Sigmoid colon (tissue), 4 donors: ENCODE measurements around the gene COL6A2.

ENCODE experiments used
- CTCF ChIP-seq, 4 experiments: fragments of 450-650 bp in 3 of 4; fragments of 200-600 bp in 1 of 4; IDR thresholded peaks; one replicate each; pipeline ENCODE4 v1.5.1; 2016 to 2019; ENCODE audit warnings: antibody characterized with exemption in 4 of 4, mild to moderate bottlenecking in 3 of 4, moderate library complexity in 2 of 4
- EP300 ChIP-seq, 4 donors: sonication (generic); formaldehyde crosslinking; IDR thresholded peaks; one replicate each; pipeline ENCODE4 v1.6.1; 2017; ENCODE audit warnings: antibody characterized with exemption in 4 of 4
- POLR2A ChIP-seq, 2 donors: fragments of 450-650 bp; IDR thresholded peaks; one replicate each; pipeline ENCODE4 v1.6.1; 2016; ENCODE audit warnings: antibody characterized with exemption in 2 of 2, mild to moderate bottlenecking in 2 of 2, moderate library complexity in 2 of 2
- POLR2AphosphoS5 ChIP-seq, 4 donors: sonication (generic); formaldehyde crosslinking; IDR thresholded peaks; one replicate each; pipeline ENCODE4 v1.6.1; 2017; ENCODE audit warnings: antibody characterized with exemption in 4 of 4

DNA sequence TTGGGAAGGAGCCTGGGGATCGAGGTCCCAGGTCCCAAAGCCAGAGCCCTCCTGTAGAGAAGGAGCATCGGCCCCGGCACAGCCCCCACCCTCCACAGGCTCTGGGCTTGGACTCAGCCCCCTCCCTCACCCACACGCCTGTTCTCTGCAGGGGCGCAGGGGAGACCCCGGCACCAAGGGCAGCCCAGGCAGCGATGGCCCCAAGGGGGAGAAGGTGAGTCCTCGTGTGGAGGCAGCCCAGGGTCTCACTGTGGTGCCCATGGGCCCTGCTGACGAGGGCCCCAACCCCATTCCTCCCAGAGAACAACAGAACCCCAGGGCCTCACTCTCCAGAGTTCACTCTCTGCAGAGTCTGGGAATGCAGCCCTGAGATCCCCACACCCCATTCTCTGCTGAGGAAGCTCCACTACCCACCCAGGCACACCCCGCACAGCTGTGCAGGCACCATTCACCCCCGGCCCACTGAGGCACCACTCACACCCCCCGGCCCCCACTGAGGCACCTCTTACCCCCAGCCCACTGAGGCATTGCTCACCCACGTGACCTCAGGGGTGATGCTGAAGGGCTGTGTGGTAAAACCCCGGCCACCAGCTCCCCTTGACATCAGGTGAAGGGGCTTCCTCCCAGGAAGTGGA, 21.8 kb downstream of the COL6A2 start:
- TF ChIP-seq CTCF (IDR thresholded peaks at IDR 0.05) (no peak), POLR2AphosphoS5 (IDR thresholded peaks at IDR 0.05) (no peak), POLR2A (IDR thresholded peaks at IDR 0.05) (no peak), EP300 (IDR thresholded peaks at IDR 0.05) (no peak)
